ENCODE data around the gene CPSF6.

- TF ChIP-seq, protein P1, sequence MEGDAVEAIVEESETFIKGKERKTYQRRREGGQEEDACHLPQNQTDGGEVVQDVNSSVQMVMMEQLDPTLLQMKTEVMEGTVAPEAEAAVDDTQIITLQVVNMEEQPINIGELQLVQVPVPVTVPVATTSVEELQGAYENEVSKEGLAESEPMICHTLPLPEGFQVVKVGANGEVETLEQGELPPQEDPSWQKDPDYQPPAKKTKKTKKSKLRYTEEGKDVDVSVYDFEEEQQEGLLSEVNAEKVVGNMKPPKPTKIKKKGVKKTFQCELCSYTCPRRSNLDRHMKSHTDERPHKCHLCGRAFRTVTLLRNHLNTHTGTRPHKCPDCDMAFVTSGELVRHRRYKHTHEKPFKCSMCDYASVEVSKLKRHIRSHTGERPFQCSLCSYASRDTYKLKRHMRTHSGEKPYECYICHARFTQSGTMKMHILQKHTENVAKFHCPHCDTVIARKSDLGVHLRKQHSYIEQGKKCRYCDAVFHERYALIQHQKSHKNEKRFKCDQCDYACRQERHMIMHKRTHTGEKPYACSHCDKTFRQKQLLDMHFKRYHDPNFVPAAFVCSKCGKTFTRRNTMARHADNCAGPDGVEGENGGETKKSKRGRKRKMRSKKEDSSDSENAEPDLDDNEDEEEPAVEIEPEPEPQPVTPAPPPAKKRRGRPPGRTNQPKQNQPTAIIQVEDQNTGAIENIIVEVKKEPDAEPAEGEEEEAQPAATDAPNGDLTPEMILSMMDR (IDR thresholded peaks at IDR 0.05): peak in 2 of 4 experiments; percentile 8 to 12
- no peak for TF ChIP-seq POLR2A (IDR thresholded peaks at IDR 0.05)
Observed at GRCh38 chr12:69284131-69284530, 44.8 kb downstream of the CPSF6 start.

Measured in uterus (tissue), 2 donors.